IMR-90 (cell line): ENCODE data around the gene ENOX2. TPM values are rescaled to one million over a fixed set of nuclear protein-coding genes. Genes with fewer than 3 reads are reported as not detected.
A peak's percentile ranks its signal among the peaks of the same experiment; 100 is the strongest.

ENCODE experiments used
- ATAC-seq: fragments of 200-7000 bp; cut with Tn5 transposase; 2 replicates; pipeline ENCODE4 v1.9.1; 2020; ENCODE audit warnings: low read depth, mild to moderate bottlenecking, moderate library complexity
- BruUV-seq: library from RNA; stranded (reverse); fragments of 400-500 nt; replicated peaks from 2 replicates; lab custom pipeline; 2021; lab: Mats Ljungman, UMichigan
- CTCF ChIA-PET: fragments of 300-600 bp; formaldehyde crosslinking; extraction: SDS; loops from one replicate; lab custom pipeline; 2021; ENCODE audit warnings: antibody characterized with exemption; lab: Yijun Ruan, JAX
- POLR2A ChIA-PET: fragments of 300-600 bp; sonication (Branson Sonifier 250); formaldehyde crosslinking; loops from one replicate; lab custom pipeline; 2022; ENCODE audit warnings: antibody characterized with exemption; ENCODE audit not compliant: unreplicated experiment; lab: Charles Lee
- DNase-seq: peaks from one replicate; pipeline ENCODE4 v3.0.0; 2013
- H2AFZ ChIP-seq: replicated peaks from 2 replicates; pipeline ENCODE3; 2013; ENCODE audit warnings: low read length, mild to moderate bottlenecking; ENCODE audit not compliant: poor library complexity
- H2AK5ac ChIP-seq: 2 replicates; pipeline ENCODE4 v1.6.1; 2013; ENCODE audit warnings: low read depth, low read length, inconsistent platforms
- H2AK9ac ChIP-seq: replicated peaks from 2 replicates; pipeline ENCODE3; 2013; ENCODE audit warnings: mild to moderate bottlenecking, low read depth, low read length, moderate library complexity; ENCODE audit not compliant: poor library complexity
- H2BK120ac ChIP-seq: 2 replicates; pipeline ENCODE4 v1.6.1; 2013; ENCODE audit warnings: low read depth, low read length, inconsistent platforms
- H2BK15ac ChIP-seq: 3 replicates; pipeline ENCODE4 v1.6.1; 2013; ENCODE audit warnings: low read depth, low read length, inconsistent platforms
- H2BK20ac ChIP-seq: 2 replicates; pipeline ENCODE4 v1.6.1; 2013; ENCODE audit warnings: low read depth, mild to moderate bottlenecking, inconsistent platforms, low read length, moderate library complexity
- H2BK5ac ChIP-seq: 2 replicates; pipeline ENCODE4 v1.6.1; 2013; ENCODE audit warnings: mild to moderate bottlenecking, low read depth, low read length, inconsistent platforms; ENCODE audit not compliant: poor library complexity, severe bottlenecking
- H3K14ac ChIP-seq: replicated peaks from 2 replicates; pipeline ENCODE4 v1.6.1; 2013; ENCODE audit warnings: low read depth, low read length, inconsistent platforms
- H3K18ac ChIP-seq: 2 replicates; pipeline ENCODE4 v1.6.1; 2013; ENCODE audit warnings: low read depth, low read length, control low read depth
- H3K23ac ChIP-seq: 2 replicates; pipeline ENCODE4 v1.6.1; 2013; ENCODE audit warnings: low read depth, low read length, inconsistent platforms
- H3K27ac ChIP-seq: 2 replicates; pipeline ENCODE4 v1.5.1; 2013; ENCODE audit warnings: mild to moderate bottlenecking, control low read depth, low read length; ENCODE audit not compliant: insufficient read depth
- H3K27me3 ChIP-seq: 2 replicates; pipeline ENCODE4 v1.6.1; 2013; ENCODE audit warnings: low read length; ENCODE audit not compliant: control insufficient read depth, insufficient read depth
- H3K36me3 ChIP-seq: 2 replicates; pipeline ENCODE4 v1.6.1; 2013; ENCODE audit warnings: low read length, mixed read lengths; ENCODE audit not compliant: control insufficient read depth, insufficient read depth
- H3K4ac ChIP-seq: 2 replicates; pipeline ENCODE4 v1.6.1; 2013; ENCODE audit warnings: low read depth, low read length, inconsistent platforms
- H3K4me1 ChIP-seq: 2 replicates; pipeline ENCODE4 v1.6.1; 2013; ENCODE audit warnings: low read length, mixed read lengths; ENCODE audit not compliant: control insufficient read depth, insufficient read depth
- H3K4me2 ChIP-seq: 2 replicates; pipeline ENCODE4 v1.6.1; 2013; ENCODE audit warnings: low read depth, mild to moderate bottlenecking, control low read depth, low read length, moderate library complexity
- H3K4me3 ChIP-seq: 2 replicates; pipeline ENCODE4 v1.5.1; 2013; ENCODE audit warnings: low read depth, mild to moderate bottlenecking, control low read depth, low read length, moderate library complexity; ENCODE audit not compliant: insufficient read depth
- H3K56ac ChIP-seq: 2 replicates; pipeline ENCODE4 v1.6.1; 2013; ENCODE audit warnings: low read length, inconsistent platforms; ENCODE audit not compliant: insufficient read depth; ENCODE audit errors: extremely low read depth
- H3K79me1 ChIP-seq, 2 experiments: 2 replicates each; pipeline ENCODE4 v1.6.1; 2013; ENCODE audit warnings: low read length in 2 of 2, inconsistent platforms in 1 of 2, low read depth in 1 of 2
- H3K9ac ChIP-seq: 2 replicates; pipeline ENCODE4 v1.6.1; 2013; ENCODE audit warnings: low read depth, low read length, control low read depth
- H3K9me1 ChIP-seq: 2 replicates; pipeline ENCODE4 v1.6.1; 2013; ENCODE audit warnings: low read length, inconsistent platforms; ENCODE audit not compliant: insufficient read depth
- H3K9me3 ChIP-seq: 2 replicates; pipeline ENCODE4 v1.6.1; 2013; ENCODE audit warnings: low read length; ENCODE audit not compliant: control insufficient read depth, insufficient read depth
- H4K20me1 ChIP-seq: 2 replicates; pipeline ENCODE4 v1.6.1; 2013; ENCODE audit warnings: low read length, inconsistent platforms; ENCODE audit not compliant: insufficient read depth
- H4K5ac ChIP-seq: 2 replicates; pipeline ENCODE4 v1.6.1; 2013; ENCODE audit warnings: mild to moderate bottlenecking, low read depth, low read length, control low read depth
- H4K8ac ChIP-seq, 2 experiments: 2 replicates each; pipeline ENCODE4 v1.6.1; 2013; ENCODE audit warnings: low read depth in 2 of 2, low read length in 2 of 2, control low read depth in 1 of 2, inconsistent platforms in 1 of 2
- H4K91ac ChIP-seq: 2 replicates; pipeline ENCODE4 v1.6.1; 2013; ENCODE audit warnings: low read depth, low read length, inconsistent platforms; ENCODE audit not compliant: insufficient read depth
- BHLHE40 ChIP-seq: fragments of 150-350 bp; IDR thresholded peaks from 2 replicates; pipeline ENCODE4 v1.6.1; 2016; ENCODE audit warnings: mild to moderate bottlenecking, low read depth, low read length
- MAFK ChIP-seq: IDR thresholded peaks from 2 replicates; pipeline ENCODE4 v1.6.1; 2012; ENCODE audit warnings: low read depth, low read length, improper control_type of control experiment
- RAD21 ChIP-seq: IDR thresholded peaks from 2 replicates; pipeline ENCODE4 v1.6.1; 2012; ENCODE audit warnings: low read length, improper control_type of control experiment
- WGBS, 2 experiments: methylation state at CpG; one replicate each; pipeline versions ENCODE4 v1.1.5 to v1.1.7; 2013; ENCODE audit warnings: missing lambda C conversion rate in 2 of 2; ENCODE audit not compliant: insufficient read length in 1 of 2; ENCODE audit errors: extremely low coverage in 2 of 2; 5-methylcytosine and 5-hydroxymethylcytosine counted together
- dilution Hi-C: fragments of 300-500 bp; cut with HindIII; formaldehyde crosslinking; loops from one replicate; pipeline ENCODE4 v1.14.3; 2018; ENCODE audit warnings: low sequenced_read_pairs; ENCODE audit not compliant: unreplicated experiment
- in situ Hi-C: fragments of 300-500 bp; cut with MboI; formaldehyde crosslinking; loops from 3 replicates; pipeline ENCODE4 v1.14.3; 2019; ENCODE audit warnings: low sequenced_read_pairs, inconsistent platforms, mixed read lengths
- intact Hi-C: fragments of 100-400 bp; cut with micrococcal nuclease; formaldehyde crosslinking; loops from 2 replicates; pipeline ENCODE4 v1.10.0; 2022
- polyA plus RNA-seq, 3 experiments: library from polyadenylated mRNA; depleted of rRNA; stranded (reverse); fragments of >200 nt; gene quantifications; 2 replicates each; pipeline ENCODE4 v1.2.3, GENCODE V29; 2012; ENCODE audit warnings: low replicate concordance in 1 of 3
- total RNA-seq: library from RNA; depleted of rRNA; stranded (reverse); fragments of >200 nt; gene quantifications from 2 replicates; pipeline ENCODE4 v1.2.3, GENCODE V29; 2012
- TF ChIP-seq, protein P1 (sequence below): fragments of 150-350 bp; IDR thresholded peaks from 2 replicates; pipeline ENCODE4 v1.6.1; 2017; ENCODE audit warnings: mild to moderate bottlenecking, antibody characterized with exemption, low read length, low read depth

Gene ENOX2
- total and polyA plus RNA-seq, 2 of the 4 experiments (the other 2 are of a cell fraction), result 6.3 to 11.8 TPM

DNA sequence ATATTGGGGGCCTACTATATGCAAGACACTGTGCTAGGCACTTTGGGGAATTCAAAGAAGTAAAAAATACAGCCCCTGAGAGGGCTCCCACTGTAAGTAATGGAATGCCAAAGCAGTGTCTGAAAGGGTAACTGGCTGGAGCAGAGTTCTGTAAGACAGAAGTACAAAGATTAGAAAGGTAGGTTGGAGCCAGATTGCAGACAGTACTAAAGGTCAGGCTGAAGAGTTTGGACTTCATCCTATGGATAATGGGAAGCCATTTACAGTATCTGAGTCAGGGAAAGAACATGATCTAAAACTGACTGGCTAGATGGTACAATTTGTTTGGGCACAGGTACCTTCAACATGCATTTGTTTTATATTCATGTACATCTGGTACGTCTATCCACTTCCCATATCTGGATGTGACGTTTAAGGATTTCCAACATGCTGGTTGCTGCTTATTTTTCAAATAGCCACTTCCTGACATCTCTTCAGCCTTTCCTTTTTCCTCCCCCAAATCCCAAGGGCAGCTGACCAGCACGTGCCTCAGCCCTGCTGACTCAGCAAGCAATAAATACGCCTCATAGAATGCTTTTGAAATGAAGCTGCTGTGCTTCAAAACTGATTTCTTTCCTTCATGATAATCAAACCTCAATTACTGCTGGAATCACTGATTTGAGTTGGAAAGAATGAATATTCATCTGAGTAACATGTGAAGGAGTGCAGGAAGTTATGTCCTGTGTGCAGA lies 9.5 kb downstream of the ENOX2 start:
- Histone ChIP-seq H4K8ac (no peak overlapping the region), H3K23ac (no peak overlapping the region), H2AFZ (no peak overlapping the region), H3K56ac (no peak overlapping the region), H3K4ac (no peak overlapping the region), H3K9ac (no peak overlapping the region), H2BK120ac (no peak overlapping the region), H2BK15ac (no peak overlapping the region), H2BK20ac (no peak overlapping the region), H3K4me2 (no peak overlapping the region), H2AK9ac (no peak overlapping the region), H3K14ac (no peak overlapping the region), H3K4me1 (no peaks in the 10 kb centered on the region), H3K9me1 (no peaks in the 10 kb centered on the region), H3K27me3 (no peaks in the 10 kb centered on the region; the same call in 1 of the 2 replicates), H3K9me3 (no peaks in the 10 kb centered on the region), H2AK5ac (no peak overlapping the region), H3K18ac (no peak overlapping the region), H4K91ac (no peak overlapping the region), H3K27ac (no peak overlapping the region), H4K5ac (no peak overlapping the region), H3K4me3 (no peak overlapping the region), H3K36me3 (no peaks in the 10 kb centered on the region), H3K79me1 (no peaks in the 10 kb centered on the region), H4K20me1 (no peaks in the 10 kb centered on the region), H2BK5ac (no peak overlapping the region)
- DNase-seq, result peak; percentile 8
- in situ Hi-C loops (no loop called here), intact Hi-C loops (no loop called here), dilution Hi-C loops (no loop called here)
- ChIA-PET POLR2A (no interaction called here), CTCF (no interaction called here)
- TF ChIP-seq, protein P1, sequence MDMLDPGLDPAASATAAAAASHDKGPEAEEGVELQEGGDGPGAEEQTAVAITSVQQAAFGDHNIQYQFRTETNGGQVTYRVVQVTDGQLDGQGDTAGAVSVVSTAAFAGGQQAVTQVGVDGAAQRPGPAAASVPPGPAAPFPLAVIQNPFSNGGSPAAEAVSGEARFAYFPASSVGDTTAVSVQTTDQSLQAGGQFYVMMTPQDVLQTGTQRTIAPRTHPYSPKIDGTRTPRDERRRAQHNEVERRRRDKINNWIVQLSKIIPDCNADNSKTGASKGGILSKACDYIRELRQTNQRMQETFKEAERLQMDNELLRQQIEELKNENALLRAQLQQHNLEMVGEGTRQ, result peak; percentile 28; the same call in 1 of the 2 replicates
- TF ChIP-seq MAFK (peak; percentile 82), BHLHE40 (peak; percentile 72), RAD21 (no peak)
- WGBS, 2 experiments, result 80% methylated on average over 1 of the region's 4 CpGs; no CpG with 5 or more reads in 1 of the 2 experiments
- no TSS peak for BruUV-seq
- ATAC-seq, result no peak
